NOMO-1 treated with DMSO at 0.1 percent for 48 hours (cell line): Measurements from ENCODE around the gene VWA1.
A peak's percentile ranks its signal among the peaks of the same experiment; 100 is the strongest.

Experiments
- DNase-seq: peaks from one replicate; lab custom pipeline; 2025; ENCODE audit not compliant: unreplicated experiment; lab: John Stamatoyannopoulos, UW

VWA1 gene, protein sequence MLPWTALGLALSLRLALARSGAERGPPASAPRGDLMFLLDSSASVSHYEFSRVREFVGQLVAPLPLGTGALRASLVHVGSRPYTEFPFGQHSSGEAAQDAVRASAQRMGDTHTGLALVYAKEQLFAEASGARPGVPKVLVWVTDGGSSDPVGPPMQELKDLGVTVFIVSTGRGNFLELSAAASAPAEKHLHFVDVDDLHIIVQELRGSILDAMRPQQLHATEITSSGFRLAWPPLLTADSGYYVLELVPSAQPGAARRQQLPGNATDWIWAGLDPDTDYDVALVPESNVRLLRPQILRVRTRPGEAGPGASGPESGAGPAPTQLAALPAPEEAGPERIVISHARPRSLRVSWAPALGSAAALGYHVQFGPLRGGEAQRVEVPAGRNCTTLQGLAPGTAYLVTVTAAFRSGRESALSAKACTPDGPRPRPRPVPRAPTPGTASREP

GRCh38 chr1:1435106-1435903 lies at the start of gene VWA1:
Gene VWA1 (plus strand): TSS chr1:1435690. CDS start chr1:1435749, 59 bp downstream.
- DNase-seq = peak; percentile 15

DNA sequence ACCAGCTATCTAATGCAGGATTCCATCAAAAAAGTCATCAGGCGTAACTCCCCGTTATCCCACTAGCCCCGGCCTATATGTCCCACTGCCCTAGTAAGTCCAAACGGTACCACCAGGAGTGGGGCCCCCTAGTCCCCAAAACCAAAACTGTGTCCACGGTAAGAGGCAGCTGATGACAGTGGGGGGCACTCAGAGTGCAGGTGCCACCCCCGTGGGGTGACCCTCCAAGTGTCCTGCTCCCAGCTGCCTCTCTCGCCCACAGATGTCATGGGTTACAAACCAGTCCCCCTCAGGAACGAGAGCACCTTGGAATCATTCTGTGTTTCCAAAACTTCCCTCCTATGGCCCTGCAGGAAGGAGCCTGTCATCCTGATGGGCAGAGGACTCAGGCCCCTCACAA lies 49.6 kb upstream of the VWA1 start:
- DNase-seq = no peak

GRCh38 chr1:1387098-1388077 lies 48.1 kb upstream of the VWA1 start:
- DNase-seq = no peak

DNA sequence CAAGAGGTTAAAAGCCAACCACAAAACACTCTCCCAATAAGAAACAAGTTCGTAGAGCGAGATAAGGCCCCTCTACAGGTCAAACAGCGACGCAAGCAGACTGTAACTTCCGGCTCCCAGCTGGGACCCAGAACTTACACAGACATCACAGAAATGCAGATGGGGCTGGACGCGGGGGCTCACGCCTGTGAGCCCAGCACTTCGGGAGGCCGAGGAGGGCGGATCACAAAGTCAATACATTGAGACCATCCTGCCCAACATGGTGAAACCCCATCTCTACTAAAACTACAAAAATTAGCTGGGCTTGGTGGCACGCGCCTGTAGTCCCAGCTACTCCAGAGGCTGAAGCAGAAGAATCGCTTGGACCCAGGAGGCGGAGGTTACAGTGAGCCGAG lies 47.4 kb upstream of the VWA1 start:
- no peak for DNase-seq

GRCh38 chr1:1390675-1391074 lies 44.8 kb upstream of the VWA1 start:
- no peak for DNase-seq

DNA sequence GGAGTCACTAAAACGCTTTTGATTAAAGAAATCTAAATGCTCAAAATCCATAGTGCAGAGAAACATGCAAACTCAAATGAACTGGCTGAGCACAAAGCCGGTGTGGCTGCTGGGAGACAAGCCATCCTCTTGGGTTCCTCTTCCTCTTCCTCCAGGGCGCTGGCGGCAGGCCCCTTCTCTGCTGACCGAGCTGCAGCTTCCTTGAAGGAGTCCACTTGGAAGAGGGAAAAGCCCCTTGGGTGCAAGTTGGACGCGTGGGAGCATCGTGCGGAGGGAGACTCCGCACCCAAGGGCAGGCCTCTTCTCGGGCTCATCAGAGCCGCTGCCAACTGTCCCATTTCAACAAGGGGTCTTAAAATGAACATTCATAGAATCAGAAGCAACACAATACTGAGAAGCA lies 44.3 kb upstream of the VWA1 start:
- DNase-seq = no peak

- no peak for DNase-seq
Measured at GRCh38 chr1:1393014-1393413, 42.5 kb upstream of the VWA1 start.

DNA sequence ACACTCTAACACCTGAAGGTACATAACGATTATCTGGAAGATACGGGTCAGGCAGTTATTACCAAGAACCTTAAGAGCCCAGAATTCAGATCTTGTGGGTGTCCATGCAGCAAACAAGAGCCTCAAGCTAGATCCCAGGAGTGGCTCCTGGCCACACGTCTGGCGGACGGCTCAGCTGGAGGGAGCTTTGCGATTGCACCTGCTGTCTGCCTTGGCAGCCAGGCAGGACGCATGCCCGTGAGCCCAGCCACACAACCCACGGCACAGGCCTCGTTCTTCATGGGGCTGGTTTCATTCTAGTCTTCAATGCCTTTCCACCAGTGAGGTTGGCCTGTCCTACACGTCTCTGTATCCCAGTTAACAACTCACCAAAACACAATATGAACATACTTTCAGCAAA lies 42.1 kb upstream of the VWA1 start:
- no peak for DNase-seq

GRCh38 chr1:1394116-1394515 lies 41.4 kb upstream of the VWA1 start:
- no peak for DNase-seq

DNA sequence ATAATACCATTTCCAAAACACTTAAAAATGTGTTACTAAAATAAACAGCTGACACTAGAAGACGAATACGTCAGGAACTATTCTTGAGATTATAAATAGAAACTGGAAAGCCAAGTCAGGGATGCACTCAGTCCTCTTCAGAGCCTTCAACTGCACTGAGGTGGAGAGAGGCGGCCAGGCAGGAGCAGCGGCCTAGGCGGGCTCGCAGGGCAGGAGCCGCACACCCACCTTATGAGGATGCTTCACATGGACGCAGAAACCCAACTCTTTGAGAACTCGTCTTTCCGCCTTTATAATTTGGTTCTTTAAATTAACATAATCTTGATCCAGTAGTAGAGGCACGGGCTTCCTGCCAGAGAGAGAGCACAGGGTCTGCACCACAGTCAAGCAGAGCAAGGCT lies 40.3 kb upstream of the VWA1 start:
- DNase-seq = no peak

- DNase-seq = no peak
Measured at GRCh38 chr1:1397839-1398523, 37.5 kb upstream of the VWA1 start.

DNA sequence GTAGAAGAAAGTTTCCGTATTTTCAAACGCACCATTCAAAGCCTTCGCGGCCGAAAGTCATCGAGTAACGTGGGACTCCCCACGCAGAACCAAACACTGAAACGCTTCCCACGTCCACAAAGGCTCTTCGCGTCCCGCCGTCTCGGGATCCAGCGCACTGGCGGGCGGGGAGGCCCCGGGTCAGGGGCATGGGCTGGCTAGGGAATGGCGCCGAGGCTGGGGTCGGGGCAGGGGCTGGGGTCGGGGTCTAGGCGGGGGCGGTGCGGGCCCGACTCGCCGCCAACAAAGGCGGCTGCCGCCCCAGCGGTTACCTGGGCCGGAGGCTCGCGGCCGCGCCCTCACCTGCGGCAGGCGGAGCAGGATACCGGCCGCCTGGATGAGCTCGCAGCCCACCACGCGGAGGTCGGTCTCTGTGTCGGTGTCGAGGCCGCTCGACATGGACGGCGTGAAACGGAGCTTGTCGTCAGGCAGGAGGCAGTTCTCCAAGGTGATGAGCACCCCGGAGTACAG lies 36.8 kb upstream of the VWA1 start:
- no peak for DNase-seq

- peak; percentile 97 for DNase-seq
Measured at GRCh38 chr1:1399187-1399871, 36.2 kb upstream of the VWA1 start, which contains the start of gene CCNL2. Gene CCNL2 (minus strand): TSS chr1:1399335. CDS start chr1:1399306, 29 bp downstream.

DNA sequence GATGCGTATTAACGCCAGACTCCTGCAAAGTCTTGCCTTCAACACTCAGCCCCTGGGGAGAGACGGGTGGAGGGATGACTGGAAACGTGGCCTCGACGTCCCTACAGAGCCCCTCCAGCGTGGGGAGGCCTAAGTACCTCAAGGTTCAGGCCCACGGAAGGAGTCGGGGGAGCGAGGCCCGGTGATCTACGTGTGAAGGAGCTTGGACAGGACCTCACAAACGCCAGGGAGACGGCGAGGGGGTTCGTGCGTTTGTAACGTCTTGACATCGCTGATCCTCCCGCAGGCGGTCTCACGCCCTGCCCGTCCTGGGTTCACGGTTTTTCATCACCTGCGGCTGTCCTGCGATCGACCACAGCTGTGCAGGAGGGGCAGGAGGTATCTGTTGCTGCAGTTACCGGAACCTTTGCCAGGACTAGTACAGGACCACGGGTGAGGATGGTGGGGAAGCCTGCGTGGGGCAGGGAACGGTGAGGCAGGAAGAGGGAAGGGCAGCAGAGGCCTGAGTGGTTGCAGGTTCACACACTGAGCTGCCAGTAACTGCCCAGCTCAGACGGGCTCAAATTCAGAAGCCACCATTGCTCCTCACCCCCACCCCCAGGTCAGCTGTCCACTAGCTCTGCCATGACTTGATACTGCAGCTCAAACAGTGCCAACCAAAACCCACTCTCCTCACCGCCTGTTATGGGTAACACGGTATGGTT lies 35.5 kb upstream of the VWA1 start:
- DNase-seq = peak; percentile 7

DNA sequence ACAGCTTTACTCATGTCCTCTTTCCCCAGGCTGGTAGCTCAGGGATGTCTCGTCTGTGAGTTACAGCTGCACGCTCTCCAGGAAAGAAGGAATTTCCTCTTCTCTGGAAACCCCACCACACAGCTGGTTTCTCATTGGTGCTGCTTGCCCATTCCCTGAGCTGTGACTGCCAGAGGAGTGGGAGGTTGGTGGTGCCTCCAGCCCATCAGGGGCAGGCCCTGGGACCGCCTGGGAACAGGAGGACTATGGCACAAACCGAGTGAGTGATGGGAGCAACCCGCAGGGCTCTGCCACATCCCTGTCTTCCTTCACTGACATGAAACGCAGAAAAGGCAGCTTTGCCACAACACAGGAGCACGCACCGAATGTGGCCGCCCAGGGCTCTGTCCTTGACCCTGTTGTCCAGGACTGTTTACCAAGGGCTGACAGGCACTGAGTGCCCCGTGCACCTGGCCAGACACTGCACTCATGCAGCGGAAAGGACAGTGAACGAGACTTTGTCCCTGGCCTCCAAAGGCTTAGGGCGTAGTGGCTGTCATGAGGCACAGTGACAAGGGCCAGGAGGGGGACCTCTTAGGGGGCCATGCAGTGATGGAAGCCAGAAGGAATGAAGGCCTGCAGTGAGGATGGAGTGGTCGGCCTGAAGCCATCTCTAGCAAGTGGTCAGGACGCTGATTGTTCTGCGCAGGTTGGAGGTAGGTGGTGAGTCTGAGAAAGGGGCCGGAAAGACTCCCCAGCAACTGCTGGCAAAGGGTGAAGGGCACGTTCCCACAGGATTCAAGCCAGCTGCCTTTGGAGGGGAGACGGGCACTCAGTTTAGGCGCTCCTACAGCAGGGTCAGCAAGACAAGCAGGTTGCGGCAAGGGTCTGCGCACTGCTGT lies 34.7 kb upstream of the VWA1 start:
- DNase-seq = no peak

DNA sequence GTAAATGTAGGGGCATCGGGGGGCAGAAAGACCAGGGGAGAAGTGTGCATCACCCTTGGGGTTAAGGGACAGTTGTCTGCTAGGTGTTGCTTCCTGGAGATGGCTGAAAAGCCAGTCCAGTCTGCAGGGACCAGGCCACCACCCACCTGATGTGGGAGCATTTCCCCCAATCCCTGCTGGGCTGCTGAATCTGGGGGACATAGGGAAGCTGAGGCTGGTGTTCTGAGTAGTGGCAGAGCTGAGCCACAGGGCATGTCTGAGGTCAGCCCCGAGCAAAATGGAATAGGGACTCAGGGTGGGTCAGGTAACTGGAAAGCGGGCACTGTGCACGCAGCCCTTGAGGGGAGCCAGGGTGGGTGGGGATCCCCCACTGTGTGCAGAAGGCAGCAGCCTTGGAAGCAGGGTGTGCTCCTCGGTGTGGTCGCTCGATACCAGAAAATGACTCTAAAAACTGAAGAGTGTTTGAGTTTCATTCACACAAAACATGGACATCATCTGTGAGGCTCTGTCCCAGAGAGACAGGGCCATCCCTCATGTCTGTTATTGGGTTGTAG lies 34.0 kb upstream of the VWA1 start:
- no peak for DNase-seq

- DNase-seq = peak; percentile 33
Measured at GRCh38 chr1:1402072-1402900, 33.2 kb upstream of the VWA1 start.
